ENCODE results near the gene FXR2. TPM values are rescaled to one million over a fixed set of nuclear protein-coding genes. Genes with fewer than 3 reads are reported as not detected.

The FXR2 gene
- total and polyA plus RNA-seq, 9 donors = 13.8 to 36.1 (median 26.6) TPM

GRCh38 chr17:7557775-7558543 is 56.7 kb downstream of the FXR2 start:
- H3K36me3 ChIP-seq = no peaks in the 10 kb centered on the region
- TF ChIP-seq CTCF (IDR thresholded peaks at IDR 0.05) (peak in 1 of 3 donors; percentile 29), EP300 (IDR thresholded peaks at IDR 0.05) (no peak), POLR2A (IDR thresholded peaks at IDR 0.05) (peak; percentile 36)
- 4 to 15% (median 7%) methylated on average over 20 to 21 of the region's 21 CpGs for WGBS, 3 donors
- peaks cover 26% of the 10 kb centered on the region for H3K4me1 ChIP-seq (ENCODE audit: insufficient read depth)
- DNase-seq = peak; percentile 87 to 93 (median 91)
- no peaks in the 10 kb centered on the region for H3K27me3 ChIP-seq
- H3K27ac ChIP-seq = peak overlapping the region; percentile 92 to 99
- peak overlapping the region; percentile 19 for H3K4me3 ChIP-seq
- H3K9me3 ChIP-seq = no peaks in the 10 kb centered on the region
- intact Hi-C loops (cut with DNase I) = loop anchor here in 1 of 4 donors (5.0 to 10.0 kb wide), 2 partner anchors 46 to 203 kb away; partner anchors contain the start of genes KCTD11 and TMEM95

- H3K27ac ChIP-seq = peak overlapping the region; percentile 92 to 99
- DNase-seq = peak; percentile 60 to 75 (median 67)
- TF ChIP-seq POLR2A (IDR thresholded peaks at IDR 0.05) (no peak), EP300 (IDR thresholded peaks at IDR 0.05) (no peak)
- no peaks in the 10 kb centered on the region for H3K36me3 ChIP-seq
- H3K4me3 ChIP-seq = no peak overlapping the region
- intact Hi-C loops (cut with DNase I) = loop anchor here in 1 of 4 donors (5.0 to 10.0 kb wide), 2 partner anchors 45 to 202 kb away; partner anchors contain the start of genes KCTD11 and TMEM95
- H3K27me3 ChIP-seq = no peaks in the 10 kb centered on the region
- peaks cover 23% of the 10 kb centered on the region for H3K4me1 ChIP-seq (ENCODE audit: insufficient read depth)
- H3K9me3 ChIP-seq = no peaks in the 10 kb centered on the region
- WGBS, 3 donors = 30 to 36% (median 35%) methylated on average over 18 to 19 of the region's 19 CpGs
These were observed 57.4 kb downstream of the FXR2 start for GRCh38 chr17:7557147-7557764.

DNA sequence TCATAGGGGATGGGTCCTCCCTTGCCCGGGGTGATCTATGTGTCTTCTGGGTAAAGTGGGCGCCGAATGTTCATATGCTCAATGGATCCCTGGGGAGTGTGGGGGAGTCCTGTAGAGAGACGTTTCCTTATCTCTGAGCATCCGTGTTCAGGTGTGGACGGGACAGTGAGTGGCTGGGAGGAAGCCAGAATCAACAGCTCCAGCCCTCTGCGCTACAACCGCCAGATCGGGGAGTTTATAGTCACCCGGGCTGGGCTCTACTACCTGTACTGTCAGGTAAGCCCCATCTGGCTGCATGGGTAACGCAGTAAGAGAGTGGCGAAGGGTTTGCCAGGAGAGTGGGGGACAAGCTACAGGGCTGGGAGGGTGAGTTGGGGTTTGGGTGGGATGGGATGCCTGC is 58.1 kb downstream of the FXR2 start:
- WGBS, 3 donors = 80 to 81% (median 81%) methylated on average over 12 of the region's 12 CpGs
- no peak for DNase-seq
- Histone ChIP-seq H3K9me3 (no peaks in the 10 kb centered on the region), H3K27me3 (no peaks in the 10 kb centered on the region), H3K36me3 (no peaks in the 10 kb centered on the region), H3K4me3 (no peak overlapping the region), H3K4me1 (ENCODE audit: insufficient read depth) (peaks cover 23% of the 10 kb centered on the region), H3K27ac (peak overlapping the region; percentile 92 to 99)
- TF ChIP-seq CTCF (IDR thresholded peaks at IDR 0.05) (no peak), EP300 (IDR thresholded peaks at IDR 0.05) (no peak), POLR2A (IDR thresholded peaks at IDR 0.05) (no peak)
- intact Hi-C loops (cut with DNase I) = loop anchor here in 1 of 4 donors (5.0 to 10.0 kb wide), 2 partner anchors 44 to 202 kb away; partner anchors contain the start of genes KCTD11 and TMEM95

DNA sequence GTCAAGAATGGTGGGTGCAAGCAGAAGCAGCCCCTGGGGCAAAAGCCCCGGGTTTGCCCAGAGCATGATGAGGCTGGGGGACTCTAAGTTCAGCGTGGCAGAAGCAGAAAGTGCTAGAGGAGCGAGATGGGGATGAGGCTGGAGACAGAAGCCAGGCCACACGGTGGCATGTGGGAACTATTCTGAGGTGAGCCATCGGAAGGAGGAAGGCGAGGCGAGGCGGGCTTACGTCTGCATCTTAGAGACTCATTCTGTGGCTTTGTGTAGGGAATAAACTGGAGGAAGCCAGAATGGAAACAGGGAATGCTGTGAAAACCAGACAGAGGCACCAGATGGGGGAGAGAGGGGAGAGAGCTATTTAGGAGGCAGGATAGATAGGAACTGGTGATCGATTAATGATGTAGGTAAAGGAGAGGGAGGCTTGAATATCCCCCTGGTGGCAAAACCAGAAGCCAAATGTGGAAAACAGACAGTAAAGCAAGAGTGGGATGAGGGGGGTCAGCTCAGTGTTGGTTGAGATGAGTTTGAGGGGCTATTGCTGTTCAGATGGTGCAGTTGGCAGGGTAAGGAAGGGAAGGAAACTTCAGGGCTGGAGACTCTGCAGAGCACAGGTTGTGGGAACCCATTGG is 59.3 kb downstream of the FXR2 start:
- 61 to 72% (median 67%) methylated on average over 10 of the region's 10 CpGs for WGBS, 3 donors
- intact Hi-C loops (cut with DNase I) = loop anchor here in 1 of 4 donors (5.0 to 10.0 kb wide), 2 partner anchors 43 to 201 kb away; partner anchors contain the start of genes KCTD11 and TMEM95
- Histone ChIP-seq H3K4me3 (no peak overlapping the region), H3K27me3 (no peaks in the 10 kb centered on the region), H3K27ac (peak overlapping the region in 1 of 2 donors; percentile 19), H3K4me1 (ENCODE audit: insufficient read depth) (peaks cover 23% of the 10 kb centered on the region), H3K9me3 (no peaks in the 10 kb centered on the region), H3K36me3 (no peaks in the 10 kb centered on the region)
- TF ChIP-seq EP300 (IDR thresholded peaks at IDR 0.05) = no peak
- TF ChIP-seq POLR2A (IDR thresholded peaks at IDR 0.05) = no peak
- TF ChIP-seq CTCF (IDR thresholded peaks at IDR 0.05) = no peak
- no peak for DNase-seq

All from ovary (tissue), 9 donors.